ENCODE data around the gene THSD4. TPM values are rescaled to one million over a fixed set of nuclear protein-coding genes. Genes with fewer than 3 reads are reported as not detected.

Gene THSD4
- polyA plus RNA-seq, 1 experiment = 45.8 TPM

DNA sequence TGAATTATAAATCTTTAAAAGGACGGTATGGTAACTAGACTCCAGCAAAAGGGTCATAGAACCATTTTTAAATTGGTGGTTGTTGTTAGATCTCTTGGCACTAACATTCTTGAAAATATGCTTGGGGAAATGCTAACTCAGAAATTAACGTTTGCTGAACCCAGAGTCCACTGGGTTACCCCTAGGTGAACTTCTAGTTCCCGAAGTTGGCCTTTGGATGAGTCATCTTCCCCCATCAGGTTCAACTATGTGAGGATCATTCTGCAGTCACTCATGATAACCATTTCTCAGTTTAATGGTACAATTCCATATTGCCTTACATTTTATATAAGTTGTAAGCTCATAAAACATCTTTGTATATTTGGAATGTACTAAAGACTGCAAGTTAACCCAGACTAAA lies 204.7 kb downstream of the THSD4 start:
- TF ChIP-seq CTCF (IDR thresholded peaks at IDR 0.05; ENCODE audit: low read depth, low read length) = no peak
- CTCF ChIA-PET = no interaction called here
- Histone ChIP-seq H3K27ac (ENCODE audit: low read depth, low read length) (no peak overlapping the region), H3K27me3 (ENCODE audit: control insufficient read depth, insufficient read depth, low read length) (no peaks in the 10 kb centered on the region), H3K9me3 (ENCODE audit: control insufficient read depth, insufficient read depth, low read length) (no peaks in the 10 kb centered on the region), H3K4me3 (ENCODE audit: low read depth, low read length) (no peak overlapping the region)
- POLR2A ChIA-PET = no interaction called here
- no peak for DNase-seq (ENCODE audit: low read depth, low spot score)

DNA sequence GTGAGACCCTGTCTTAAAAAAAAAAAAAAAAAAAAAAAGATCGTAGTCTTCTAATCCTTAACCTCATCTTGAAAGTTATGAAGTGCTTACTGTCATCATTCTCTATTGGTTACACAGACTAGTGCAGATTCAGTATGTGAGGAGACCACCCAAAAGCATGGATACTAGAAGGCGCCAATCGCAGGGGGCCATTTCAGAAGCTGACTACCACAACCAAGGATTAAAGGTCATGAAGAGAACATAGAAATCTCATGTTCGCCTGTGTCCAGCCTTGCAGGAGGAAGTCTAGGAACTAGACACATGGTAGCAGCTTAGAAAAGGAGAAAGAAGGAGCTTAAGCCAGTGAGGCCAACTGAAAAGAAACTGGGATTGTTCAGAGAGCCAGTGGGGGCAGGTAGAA lies 207.8 kb downstream of the THSD4 start:
- Histone ChIP-seq H3K4me3 (ENCODE audit: low read depth, low read length) (no peak overlapping the region), H3K9me3 (ENCODE audit: control insufficient read depth, insufficient read depth, low read length) (no peaks in the 10 kb centered on the region), H3K27ac (ENCODE audit: low read depth, low read length) (peak overlapping the region; percentile 78), H3K27me3 (ENCODE audit: control insufficient read depth, insufficient read depth, low read length) (no peaks in the 10 kb centered on the region)
- no peak for TF ChIP-seq CTCF (IDR thresholded peaks at IDR 0.05; ENCODE audit: low read depth, low read length)
- ChIA-PET POLR2A (interaction anchor here (1.0 to 1.7 kb wide), 2 partner anchors 10 to 20 kb away, joined by 3 read pairs; no protein-coding TSS in a partner anchor), CTCF (interaction anchor here (0.7 kb wide), 1 partner anchor 353 kb away, joined by 8 read pairs; no protein-coding TSS in a partner anchor)
- DNase-seq (ENCODE audit: low read depth, low spot score) = no peak

- POLR2A ChIA-PET = interaction anchor here (1.0 to 1.7 kb wide), 2 partner anchors 9 to 21 kb away, joined by 3 read pairs; no protein-coding TSS in a partner anchor
- Histone ChIP-seq H3K27ac (ENCODE audit: low read depth, low read length) (peak overlapping the region; percentile 78), H3K4me3 (ENCODE audit: low read depth, low read length) (no peak overlapping the region), H3K9me3 (ENCODE audit: control insufficient read depth, insufficient read depth, low read length) (no peaks in the 10 kb centered on the region), H3K27me3 (ENCODE audit: control insufficient read depth, insufficient read depth, low read length) (no peaks in the 10 kb centered on the region)
- DNase-seq (ENCODE audit: low read depth, low spot score) = no peak
- CTCF ChIA-PET = no interaction called here
- no peak for TF ChIP-seq CTCF (IDR thresholded peaks at IDR 0.05; ENCODE audit: low read depth, low read length)
Measured at GRCh38 chr15:71323584-71323983, 208.3 kb downstream of the THSD4 start.

DNA sequence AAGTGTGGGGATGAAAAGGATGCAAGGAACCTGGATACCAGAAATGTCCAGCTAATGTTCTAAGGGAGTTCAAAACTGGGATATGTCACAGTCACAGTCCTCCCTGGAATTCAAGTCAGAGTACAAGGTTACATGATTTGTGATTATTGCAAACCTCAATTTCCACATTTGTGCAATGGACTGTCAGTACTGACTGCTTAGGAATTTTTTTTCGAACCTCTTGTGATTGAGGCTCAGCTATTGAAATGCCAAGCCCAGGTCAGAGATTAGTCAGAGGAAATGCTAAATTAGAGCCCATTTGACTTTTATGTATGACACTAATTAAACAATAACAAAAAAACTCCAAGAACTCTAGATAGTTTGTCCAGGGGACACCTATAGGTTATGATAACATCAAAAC lies 210.2 kb downstream of the THSD4 start:
- no peak for TF ChIP-seq CTCF (IDR thresholded peaks at IDR 0.05; ENCODE audit: low read depth, low read length)
- Histone ChIP-seq H3K9me3 (ENCODE audit: control insufficient read depth, insufficient read depth, low read length) (no peaks in the 10 kb centered on the region), H3K4me3 (ENCODE audit: low read depth, low read length) (no peak overlapping the region), H3K27ac (ENCODE audit: low read depth, low read length) (peak overlapping the region; percentile 52), H3K27me3 (ENCODE audit: control insufficient read depth, insufficient read depth, low read length) (no peaks in the 10 kb centered on the region)
- CTCF ChIA-PET = interaction anchor here (0.7 to 1.3 kb wide), 2 partner anchors 119 to 222 kb away, joined by 3 read pairs; no protein-coding TSS in a partner anchor
- no peak for DNase-seq (ENCODE audit: low read depth, low spot score)
- POLR2A ChIA-PET = no interaction called here

DNA sequence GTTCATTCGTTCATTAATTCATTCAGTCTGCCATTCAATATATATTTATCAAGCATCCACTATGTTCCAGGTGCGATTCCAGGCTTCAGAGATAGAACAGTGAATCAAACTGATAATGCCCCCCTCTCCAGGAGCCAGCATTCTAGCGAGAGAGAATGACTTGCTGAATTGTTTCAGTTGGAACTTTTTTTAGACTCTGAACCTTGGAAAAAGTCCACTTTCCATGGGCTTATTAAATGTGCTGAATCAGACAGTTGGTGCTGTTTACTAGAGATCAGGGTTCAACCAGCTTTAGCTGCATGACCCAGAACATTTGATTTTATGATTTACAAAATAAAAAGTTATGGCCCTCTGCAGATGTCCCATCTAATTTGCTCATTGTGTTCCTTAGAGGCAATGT lies 213.2 kb downstream of the THSD4 start:
- Histone ChIP-seq H3K4me3 (ENCODE audit: low read depth, low read length) (no peak overlapping the region), H3K9me3 (ENCODE audit: control insufficient read depth, insufficient read depth, low read length) (no peaks in the 10 kb centered on the region), H3K27ac (ENCODE audit: low read depth, low read length) (no peak overlapping the region), H3K27me3 (ENCODE audit: control insufficient read depth, insufficient read depth, low read length) (no peaks in the 10 kb centered on the region)
- CTCF ChIA-PET = interaction anchor here (0.6 kb wide), 1 partner anchor 112 kb away, joined by 3 read pairs; no protein-coding TSS in a partner anchor
- TF ChIP-seq CTCF (IDR thresholded peaks at IDR 0.05; ENCODE audit: low read depth, low read length) = no peak
- POLR2A ChIA-PET = no interaction called here
- no peak for DNase-seq (ENCODE audit: low read depth, low spot score)

Data from AG04450 (cell line).